ENCODE measurements around the gene RABGAP1L.

DNA sequence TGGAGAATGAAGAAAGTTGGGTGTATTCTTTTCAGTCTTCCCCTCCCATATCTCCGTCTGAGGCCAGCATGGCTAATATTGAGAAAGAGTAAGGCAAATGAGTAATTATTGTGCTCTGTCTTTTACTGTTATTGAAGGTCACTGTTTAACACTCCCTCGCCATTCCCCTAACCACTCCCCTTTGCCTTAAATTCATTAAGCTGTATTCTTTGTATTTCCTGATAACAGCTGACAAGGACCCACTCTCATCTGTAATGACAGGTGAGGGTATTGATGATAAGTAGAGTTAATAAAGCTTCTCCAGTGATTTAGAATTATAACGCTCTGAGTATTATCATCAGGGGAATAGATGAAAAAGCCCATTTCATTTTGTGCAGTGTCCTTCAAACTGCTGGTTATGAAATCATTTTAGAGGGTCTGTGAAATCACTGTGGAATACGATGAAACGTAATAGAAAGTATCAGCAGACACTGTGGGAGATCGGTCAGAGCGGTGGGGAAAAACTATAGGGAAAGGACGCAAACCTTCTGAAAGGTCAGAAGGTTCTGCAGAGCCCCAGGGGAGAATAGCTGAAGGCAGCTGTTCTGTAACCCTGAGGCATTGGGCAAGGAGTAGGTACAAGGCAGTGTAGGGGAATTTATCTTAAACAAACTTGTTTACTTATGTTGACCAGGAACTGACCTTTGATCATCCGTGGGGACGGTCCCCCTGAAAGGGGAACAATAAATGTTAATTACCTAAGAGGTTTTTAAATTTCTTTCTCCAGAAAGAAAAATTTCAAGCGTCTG, 794.2 kb downstream of the RABGAP1L start:
- TF ChIP-seq POLR2AphosphoS5 (IDR thresholded peaks at IDR 0.05; ENCODE audit: low read depth, low read length) (no peak), POLR2A (IDR thresholded peaks at IDR 0.05; ENCODE audit: low read depth, low read length) (no peak), TAF1 (IDR thresholded peaks at IDR 0.05; ENCODE audit: borderline replicate concordance, low read depth, low read length) (no peak)

Data from GM12892 (cell line).